CD8-positive, alpha-beta memory T cell (primary cell): ENCODE measurements around the gene SYNE1. TPM values are rescaled to one million over a fixed set of nuclear protein-coding genes. Genes with fewer than 3 reads are reported as not detected.

Experiments used
- CTCF ChIA-PET: fragments of 350-600 bp; sonication (Branson Sonifier 250); formaldehyde crosslinking; loops from one replicate; lab custom pipeline; 2021; ENCODE audit warnings: antibody characterized with exemption; lab: Charles Lee
- POLR2A ChIA-PET: fragments of 350-600 bp; sonication (Branson Sonifier 250); formaldehyde crosslinking; loops from one replicate; lab custom pipeline; 2021; ENCODE audit warnings: antibody characterized with exemption; lab: Charles Lee
- DNase-seq, 5 donors: peaks; one replicate each; pipeline versions ENCODE4 v3.0.0 to v3.0.0-alpha.2; 2020 to 2022; ENCODE audit warnings: mixed read lengths in 1 of 5
- H3K27ac ChIP-seq: one replicate; pipeline ENCODE4 v1.7.0; 2013; ENCODE audit warnings: low read depth, mild to moderate bottlenecking, low read length, moderate library complexity
- H3K27me3 ChIP-seq: 2 replicates; pipeline ENCODE4 v1.7.0; 2013; ENCODE audit warnings: low read length, mild to moderate bottlenecking; ENCODE audit not compliant: insufficient read depth, poor library complexity, severe bottlenecking
- H3K36me3 ChIP-seq: 2 replicates; pipeline ENCODE4 v1.7.0; 2013; ENCODE audit warnings: mild to moderate bottlenecking, low read length, moderate library complexity; ENCODE audit not compliant: insufficient read depth
- H3K4me1 ChIP-seq: 2 replicates; pipeline ENCODE4 v1.7.0; 2013; ENCODE audit warnings: mild to moderate bottlenecking, low read length, moderate library complexity; ENCODE audit not compliant: insufficient read depth
- H3K4me3 ChIP-seq: 2 replicates; pipeline ENCODE4 v1.7.0; 2013; ENCODE audit warnings: mild to moderate bottlenecking, low read length
- H3K9me3 ChIP-seq: 2 replicates; pipeline ENCODE4 v1.7.0; 2013; ENCODE audit warnings: mild to moderate bottlenecking, low read length
- H3K27ac Mint-ChIP-seq, 8 donors: one replicate each; pipeline ENCODE4 v1.8.0; 2020 to 2021; ENCODE audit warnings: mixed read lengths in 8 of 8, mild to moderate bottlenecking in 6 of 8, inconsistent platforms in 3 of 8, moderate library complexity in 3 of 8
- H3K27me3 Mint-ChIP-seq, 2 donors: one replicate each; pipeline ENCODE4 v1.8.0; 2020 to 2021; ENCODE audit warnings: mixed read lengths in 2 of 2, mild to moderate bottlenecking in 1 of 2, moderate library complexity in 1 of 2
- H3K36me3 Mint-ChIP-seq, 3 donors: one replicate each; pipeline ENCODE4 v1.8.0; 2020 to 2021; ENCODE audit warnings: mixed read lengths in 3 of 3, inconsistent platforms in 1 of 3, mild to moderate bottlenecking in 1 of 3
- H3K4me1 Mint-ChIP-seq, 3 donors: one replicate each; pipeline ENCODE4 v1.8.0; 2020 to 2021; ENCODE audit warnings: mixed read lengths in 3 of 3, inconsistent platforms in 1 of 3, mild to moderate bottlenecking in 1 of 3
- H3K4me3 Mint-ChIP-seq, 7 donors: one replicate each; pipeline ENCODE4 v1.8.0; 2020 to 2021; ENCODE audit warnings: mixed read lengths in 7 of 7, mild to moderate bottlenecking in 6 of 7, moderate library complexity in 4 of 7, inconsistent platforms in 2 of 7
- H3K9me3 Mint-ChIP-seq, 5 donors: one replicate each; pipeline ENCODE4 v1.8.0; 2020 to 2022; ENCODE audit warnings: mixed read lengths in 5 of 5, mild to moderate bottlenecking in 3 of 5, moderate library complexity in 2 of 5, inconsistent platforms in 1 of 5
- polyA plus RNA-seq: library from polyadenylated mRNA; unstranded; fragments of 300-500 nt; fragmentation: Illumina TruSeq; gene quantifications from one replicate; pipeline ENCODE4 v1.2.3, GENCODE V29; 2021
- total RNA-seq, 2 experiments: library from RNA; stranded (reverse); gene quantifications; one replicate each; pipeline ENCODE4 v1.2.3, GENCODE V29; 2021

Gene SYNE1
- total and polyA plus RNA-seq, 3 experiments from 2014 or later: 41.0 to 79.0 (median 48.4) TPM

- CTCF ChIA-PET: no interaction called here
- Mint-ChIP-seq H3K27me3 (peaks cover 0 to 5% of the 10 kb centered on the region in 2 donors), H3K4me3 (no peak overlapping the region), H3K4me1 (peaks cover 0 to 9% (median 8%) of the 10 kb centered on the region in 3 donors), H3K9me3 (peaks cover 0 to 5% (median 0%) of the 10 kb centered on the region in 5 donors), H3K27ac (peak overlapping the region in 6 of 8 donors; percentile 12 to 80 (median 43)), H3K36me3 (peaks cover 28 to 39% (median 31%) of the 10 kb centered on the region in 3 donors)
- DNase-seq: no peak
- Histone ChIP-seq H3K27ac (no peak overlapping the region), H3K27me3 (no peaks in the 10 kb centered on the region), H3K4me1 (no peaks in the 10 kb centered on the region), H3K9me3 (no peaks in the 10 kb centered on the region), H3K4me3 (no peak overlapping the region), H3K36me3 (peaks cover 30% of the 10 kb centered on the region)
- POLR2A ChIA-PET: no interaction called here
Measured at GRCh38 chr6:152117156-152118133, 519.7 kb downstream of the SYNE1 start.

- no peak overlapping the region for H3K27ac Mint-ChIP-seq
- POLR2A ChIA-PET: no interaction called here
- CTCF ChIA-PET: no interaction called here
- DNase-seq: no peak
- H3K27me3 Mint-ChIP-seq: peaks cover 2 to 4% of the 10 kb centered on the region in 2 donors
- H3K9me3 ChIP-seq: no peaks in the 10 kb centered on the region
- no peak overlapping the region for H3K4me3 Mint-ChIP-seq
- H3K4me1 Mint-ChIP-seq: peaks cover 0 to 4% (median under 1%) of the 10 kb centered on the region in 3 donors
- no peak overlapping the region for H3K4me3 ChIP-seq
- H3K4me1 ChIP-seq: no peaks in the 10 kb centered on the region
- no peak overlapping the region for H3K27ac ChIP-seq
- H3K9me3 Mint-ChIP-seq: no peaks in the 10 kb centered on the region
- H3K36me3 Mint-ChIP-seq: no peaks in the 10 kb centered on the region
- no peaks in the 10 kb centered on the region for H3K36me3 ChIP-seq
- no peaks in the 10 kb centered on the region for H3K27me3 ChIP-seq
Measured at GRCh38 chr6:152112491-152113261, 524.5 kb downstream of the SYNE1 start.

GRCh38 chr6:152110886-152111820, 526.0 kb downstream of the SYNE1 start:
- H3K4me3 ChIP-seq: no peak overlapping the region
- H3K4me1 ChIP-seq: no peaks in the 10 kb centered on the region
- Mint-ChIP-seq H3K9me3 (no peaks in the 10 kb centered on the region), H3K27me3 (peaks cover 2 to 4% of the 10 kb centered on the region in 2 donors), H3K27ac (peak overlapping the region in 1 of 8 donors; percentile 47), H3K4me3 (no peak overlapping the region), H3K36me3 (no peaks in the 10 kb centered on the region), H3K4me1 (no peaks in the 10 kb centered on the region)
- no peak for DNase-seq
- ChIA-PET POLR2A (no interaction called here), CTCF (no interaction called here)
- no peaks in the 10 kb centered on the region for H3K9me3 ChIP-seq
- H3K27ac ChIP-seq: no peak overlapping the region
- H3K27me3 ChIP-seq: no peaks in the 10 kb centered on the region
- no peaks in the 10 kb centered on the region for H3K36me3 ChIP-seq

GRCh38 chr6:152107973-152108372, 529.2 kb downstream of the SYNE1 start:
- peaks cover 0 to 2% (median 0%) of the 10 kb centered on the region in 3 donors for H3K36me3 Mint-ChIP-seq
- Histone ChIP-seq H3K4me3 (no peak overlapping the region), H3K27me3 (no peaks in the 10 kb centered on the region), H3K27ac (no peak overlapping the region), H3K9me3 (no peaks in the 10 kb centered on the region), H3K4me1 (no peaks in the 10 kb centered on the region), H3K36me3 (no peaks in the 10 kb centered on the region)
- POLR2A ChIA-PET: no interaction called here
- peaks cover 2 to 4% of the 10 kb centered on the region in 2 donors for H3K27me3 Mint-ChIP-seq
- H3K27ac Mint-ChIP-seq: no peak overlapping the region
- no peak for DNase-seq
- no peaks in the 10 kb centered on the region for H3K4me1 Mint-ChIP-seq
- no peaks in the 10 kb centered on the region for H3K9me3 Mint-ChIP-seq
- no peak overlapping the region for H3K4me3 Mint-ChIP-seq
- CTCF ChIA-PET: no interaction called here

GRCh38 chr6:152100183-152100618, 537.0 kb downstream of the SYNE1 start:
- peaks cover 0 to 3% (median 0%) of the 10 kb centered on the region in 3 donors for H3K36me3 Mint-ChIP-seq
- no peaks in the 10 kb centered on the region for H3K27me3 ChIP-seq
- H3K27ac ChIP-seq: no peak overlapping the region
- no peaks in the 10 kb centered on the region for H3K36me3 ChIP-seq
- no peak overlapping the region for H3K4me3 ChIP-seq
- CTCF ChIA-PET: no interaction called here
- no peaks in the 10 kb centered on the region for H3K27me3 Mint-ChIP-seq
- POLR2A ChIA-PET: no interaction called here
- no peaks in the 10 kb centered on the region for H3K9me3 Mint-ChIP-seq
- no peak for DNase-seq
- peak overlapping the region in 1 of 8 donors; percentile 0 for H3K27ac Mint-ChIP-seq
- no peaks in the 10 kb centered on the region for H3K4me1 Mint-ChIP-seq
- H3K9me3 ChIP-seq: no peaks in the 10 kb centered on the region
- H3K4me1 ChIP-seq: no peaks in the 10 kb centered on the region
- H3K4me3 Mint-ChIP-seq: no peak overlapping the region

- H3K36me3 ChIP-seq: no peaks in the 10 kb centered on the region
- CTCF ChIA-PET: interaction anchor here (0.8 kb wide), 1 partner anchor 10 kb away, joined by 3 read pairs; no protein-coding TSS in a partner anchor
- no peak overlapping the region for H3K4me3 ChIP-seq
- no peaks in the 10 kb centered on the region for H3K4me1 Mint-ChIP-seq
- no peaks in the 10 kb centered on the region for H3K9me3 ChIP-seq
- peaks cover 0 to under 1% of the 10 kb centered on the region in 2 donors for H3K27me3 Mint-ChIP-seq
- DNase-seq: no peak
- no peaks in the 10 kb centered on the region for H3K4me1 ChIP-seq
- POLR2A ChIA-PET: no interaction called here
- H3K9me3 Mint-ChIP-seq: no peaks in the 10 kb centered on the region
- no peak overlapping the region for H3K27ac Mint-ChIP-seq
- H3K36me3 Mint-ChIP-seq: peaks cover 0 to 3% (median 0%) of the 10 kb centered on the region in 3 donors
- no peak overlapping the region for H3K27ac ChIP-seq
- no peak overlapping the region for H3K4me3 Mint-ChIP-seq
- H3K27me3 ChIP-seq: no peaks in the 10 kb centered on the region
Measured at GRCh38 chr6:152099446-152100182, 537.5 kb downstream of the SYNE1 start.

GRCh38 chr6:152098683-152099082, 538.5 kb downstream of the SYNE1 start:
- H3K27ac Mint-ChIP-seq: no peak overlapping the region
- peaks cover 0 to 3% of the 10 kb centered on the region in 2 donors for H3K27me3 Mint-ChIP-seq
- DNase-seq: no peak
- CTCF ChIA-PET: interaction anchor here (0.8 kb wide), 1 partner anchor 9 kb away, joined by 3 read pairs; no protein-coding TSS in a partner anchor
- no peak overlapping the region for H3K4me3 ChIP-seq
- H3K36me3 ChIP-seq: no peaks in the 10 kb centered on the region
- no peaks in the 10 kb centered on the region for H3K4me1 Mint-ChIP-seq
- no peaks in the 10 kb centered on the region for H3K9me3 Mint-ChIP-seq
- H3K27me3 ChIP-seq: no peaks in the 10 kb centered on the region
- no peaks in the 10 kb centered on the region for H3K9me3 ChIP-seq
- POLR2A ChIA-PET: no interaction called here
- no peak overlapping the region for H3K4me3 Mint-ChIP-seq
- no peak overlapping the region for H3K27ac ChIP-seq
- H3K36me3 Mint-ChIP-seq: peaks cover 0 to 3% (median 0%) of the 10 kb centered on the region in 3 donors
- H3K4me1 ChIP-seq: no peaks in the 10 kb centered on the region
